ENCODE data around the gene GLYR1. TPM values are rescaled to one million over a fixed set of nuclear protein-coding genes. Genes with fewer than 3 reads are reported as not detected.

Gene GLYR1
- total and polyA plus RNA-seq, 2 of the 4 experiments (the other 2 are of a cell fraction) = 26.0 to 54.2 TPM

- H3K9me1 ChIP-seq (ENCODE audit: insufficient read depth, low read length) = peaks cover 10% of the 10 kb centered on the region
- no peak overlapping the region for H3K14ac ChIP-seq (replicated peaks; ENCODE audit: low read depth, low read length)
- H3K36me3 ChIP-seq (ENCODE audit: control insufficient read depth, insufficient read depth, low read length) = peaks cover 75% of the 10 kb centered on the region
- no CpG with 5 or more reads among the region's 4 CpGs for WGBS, 2 experiments (ENCODE audit: extremely low coverage in 2 of 2, insufficient read length in 1 of 2)
- no peak overlapping the region for H4K8ac ChIP-seq (ENCODE audit: low read depth in 2 of 2, low read length in 2 of 2)
- peaks cover 21% of the 10 kb centered on the region; the same call in 1 of the 2 replicates for H4K20me1 ChIP-seq (ENCODE audit: insufficient read depth, low read length)
- in situ Hi-C loops (cut with MboI; ENCODE audit: low sequenced_read_pairs) (no loop called here), dilution Hi-C loops (cut with HindIII; ENCODE audit: low sequenced_read_pairs, unreplicated experiment) (no loop called here), intact Hi-C loops (cut with micrococcal nuclease) (no loop called here)
- no peak overlapping the region for H4K5ac ChIP-seq (ENCODE audit: low read depth, low read length)
- H2BK120ac ChIP-seq (ENCODE audit: low read depth, low read length) = no peak overlapping the region
- H4K91ac ChIP-seq (ENCODE audit: insufficient read depth, low read depth, low read length) = no peak overlapping the region
- H3K9me3 ChIP-seq (ENCODE audit: control insufficient read depth, insufficient read depth, low read length) = no peaks in the 10 kb centered on the region
- DNase-seq (no peak), ATAC-seq (ENCODE audit: low read depth) (no peak)
- no peak overlapping the region for H3K27ac ChIP-seq (ENCODE audit: insufficient read depth, low read length)
- TF ChIP-seq FOS (IDR thresholded peaks at IDR 0.05; ENCODE audit: low read depth, low read length) = no peak
- TF ChIP-seq RAD21 (IDR thresholded peaks at IDR 0.05; ENCODE audit: low read length) = no peak
- TF ChIP-seq MXI1 (IDR thresholded peaks at IDR 0.05; ENCODE audit: borderline replicate concordance, low read depth, low read length) = no peak
- TF ChIP-seq USF2 (IDR thresholded peaks at IDR 0.05; ENCODE audit: low read depth, low read length) = no peak
- TF ChIP-seq, protein P1, sequence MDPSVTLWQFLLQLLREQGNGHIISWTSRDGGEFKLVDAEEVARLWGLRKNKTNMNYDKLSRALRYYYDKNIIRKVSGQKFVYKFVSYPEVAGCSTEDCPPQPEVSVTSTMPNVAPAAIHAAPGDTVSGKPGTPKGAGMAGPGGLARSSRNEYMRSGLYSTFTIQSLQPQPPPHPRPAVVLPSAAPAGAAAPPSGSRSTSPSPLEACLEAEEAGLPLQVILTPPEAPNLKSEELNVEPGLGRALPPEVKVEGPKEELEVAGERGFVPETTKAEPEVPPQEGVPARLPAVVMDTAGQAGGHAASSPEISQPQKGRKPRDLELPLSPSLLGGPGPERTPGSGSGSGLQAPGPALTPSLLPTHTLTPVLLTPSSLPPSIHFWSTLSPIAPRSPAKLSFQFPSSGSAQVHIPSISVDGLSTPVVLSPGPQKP (IDR thresholded peaks at IDR 0.05; ENCODE audit: borderline replicate concordance, low read depth, low read length) = no peak
- TF ChIP-seq MAZ (IDR thresholded peaks at IDR 0.05; ENCODE audit: borderline replicate concordance, low read depth, low read length) = no peak
- TF ChIP-seq BHLHE40 (IDR thresholded peaks at IDR 0.05; ENCODE audit: low read depth, low read length) = no peak
- TF ChIP-seq RFX5 (IDR thresholded peaks at IDR 0.05; ENCODE audit: low read depth, low read length) = no peak
- TF ChIP-seq MAFK (IDR thresholded peaks at IDR 0.05; ENCODE audit: low read depth, low read length) = no peak
- no peak for TF ChIP-seq CEBPB (IDR thresholded peaks at IDR 0.05; ENCODE audit: low read depth, low read length)
- H3K23ac ChIP-seq (ENCODE audit: low read depth, low read length) = no peak overlapping the region
- H3K4ac ChIP-seq (ENCODE audit: low read depth, low read length) = no peak overlapping the region
- peaks cover 9% of the 10 kb centered on the region for H3K4me1 ChIP-seq (ENCODE audit: control insufficient read depth, insufficient read depth, low read length)
- CTCF ChIA-PET = no interaction called here
- no peak overlapping the region for H3K18ac ChIP-seq (ENCODE audit: low read depth, low read length)
- H2BK20ac ChIP-seq (ENCODE audit: low read depth, low read length) = no peak overlapping the region
- no peak overlapping the region for H3K56ac ChIP-seq (ENCODE audit: extremely low read depth, insufficient read depth, low read length)
- no peak overlapping the region for H3K9ac ChIP-seq (ENCODE audit: low read depth, low read length)
- H3K4me2 ChIP-seq (ENCODE audit: low read depth, low read length) = no peak overlapping the region
- H2AK5ac ChIP-seq (ENCODE audit: low read depth, low read length) = no peak overlapping the region
- peaks cover 8 to 37% of the 10 kb centered on the region in 2 experiments; a peak in 3 of 4 replicates for H3K79me1 ChIP-seq (ENCODE audit: low read depth in 1 of 2, low read length in 2 of 2)
- H2AFZ ChIP-seq (replicated peaks; ENCODE audit: low read length, poor library complexity) = no peak overlapping the region
- H2BK5ac ChIP-seq (ENCODE audit: low read depth, low read length, poor library complexity, severe bottlenecking) = no peak overlapping the region
- no peak overlapping the region for H2BK15ac ChIP-seq (ENCODE audit: low read depth, low read length)
- H3K4me3 ChIP-seq (ENCODE audit: insufficient read depth, low read depth, low read length) = no peak overlapping the region
- H3K27me3 ChIP-seq (ENCODE audit: control insufficient read depth, insufficient read depth, low read length) = no peaks in the 10 kb centered on the region
- no peak overlapping the region for H2AK9ac ChIP-seq (replicated peaks; ENCODE audit: low read depth, low read length, poor library complexity)
- BruUV-seq (replicated peaks) = no TSS peak
- POLR2A ChIA-PET (ENCODE audit: unreplicated experiment) = no interaction called here
These were observed 32.0 kb upstream of the GLYR1 start for GRCh38 chr16:4879049-4879448.
